ENCODE data around the gene SLC36A3. TPM values are rescaled to one million over a fixed set of nuclear protein-coding genes. Genes with fewer than 3 reads are reported as not detected.

Gene SLC36A3
- total RNA-seq, 1 experiment from 2014 or later: not detected

- TF ChIP-seq JAZF1 (CRISPR knock-in tag; IDR thresholded peaks at IDR 0.05) (no peak), ATF1 (CRISPR knock-in tag; IDR thresholded peaks at IDR 0.05) (no peak), SP1 (CRISPR knock-in tag; conservative IDR thresholded peaks at IDR 0.05) (no peak)
Measured at GRCh38 chr5:151264113-151264512, 39.5 kb downstream of the SLC36A3 start (continued).

DNA sequence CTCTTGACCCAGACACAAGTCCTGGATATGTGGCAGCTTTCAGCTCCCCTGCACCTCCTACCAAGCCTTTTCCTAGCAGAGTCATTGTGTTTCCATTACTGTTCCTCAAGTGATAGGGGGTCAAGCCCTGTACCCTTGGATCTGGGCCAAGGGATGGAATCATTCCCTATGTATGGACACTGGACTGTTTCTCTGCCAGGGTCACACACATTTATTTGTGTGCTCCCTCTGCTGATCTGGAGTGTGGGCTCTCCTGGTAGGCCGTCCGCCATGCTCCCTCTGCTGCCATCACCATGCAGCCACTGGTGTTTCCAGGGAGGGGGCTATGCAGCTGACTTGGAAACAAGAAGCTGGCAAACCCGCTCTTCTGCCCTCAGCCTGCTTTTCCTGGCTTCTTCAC is 41.0 kb downstream of the SLC36A3 start:
- H3K4me3 Mint-ChIP-seq: no peak overlapping the region
- no peaks in the 10 kb centered on the region for H3K27me3 Mint-ChIP-seq (ENCODE audit: low read depth)
- H3K4me1 Mint-ChIP-seq: peaks cover 12% of the 10 kb centered on the region
- no peak overlapping the region for H3K27ac Mint-ChIP-seq
- peaks cover 14% of the 10 kb centered on the region for H3K36me3 Mint-ChIP-seq
- H3K9me3 Mint-ChIP-seq: no peaks in the 10 kb centered on the region
- POLR2A ChIA-PET: no interaction called here
- DNase-seq (ENCODE audit: low spot score) (no peak), ATAC-seq (no peak)
- CTCF ChIA-PET: interaction anchor here (1.9 kb wide), 1 partner anchor 10 kb away, joined by 6 read pairs; the partner anchor contains the start of gene GM2A
- TF ChIP-seq NR2C2 (CRISPR knock-in tag; IDR thresholded peaks at IDR 0.05) (no peak), ATF3 (CRISPR knock-in tag; conservative IDR thresholded peaks at IDR 0.05) (no peak), GRHL2 (CRISPR knock-in tag; IDR thresholded peaks at IDR 0.05; ENCODE audit: insufficient replicate concordance, severe bottlenecking) (no peak), JAZF1 (CRISPR knock-in tag; IDR thresholded peaks at IDR 0.05) (no peak), HMGXB4 (CRISPR knock-in tag; IDR thresholded peaks at IDR 0.05) (no peak), PRDM15 (CRISPR knock-in tag; IDR thresholded peaks at IDR 0.05) (no peak), MLX (CRISPR knock-in tag; IDR thresholded peaks at IDR 0.05) (no peak), ZNF232 (CRISPR knock-in tag; IDR thresholded peaks at IDR 0.05) (no peak), ZNF121 (CRISPR knock-in tag; IDR thresholded peaks at IDR 0.05) (no peak)
- TF ChIP-seq, protein P1, sequence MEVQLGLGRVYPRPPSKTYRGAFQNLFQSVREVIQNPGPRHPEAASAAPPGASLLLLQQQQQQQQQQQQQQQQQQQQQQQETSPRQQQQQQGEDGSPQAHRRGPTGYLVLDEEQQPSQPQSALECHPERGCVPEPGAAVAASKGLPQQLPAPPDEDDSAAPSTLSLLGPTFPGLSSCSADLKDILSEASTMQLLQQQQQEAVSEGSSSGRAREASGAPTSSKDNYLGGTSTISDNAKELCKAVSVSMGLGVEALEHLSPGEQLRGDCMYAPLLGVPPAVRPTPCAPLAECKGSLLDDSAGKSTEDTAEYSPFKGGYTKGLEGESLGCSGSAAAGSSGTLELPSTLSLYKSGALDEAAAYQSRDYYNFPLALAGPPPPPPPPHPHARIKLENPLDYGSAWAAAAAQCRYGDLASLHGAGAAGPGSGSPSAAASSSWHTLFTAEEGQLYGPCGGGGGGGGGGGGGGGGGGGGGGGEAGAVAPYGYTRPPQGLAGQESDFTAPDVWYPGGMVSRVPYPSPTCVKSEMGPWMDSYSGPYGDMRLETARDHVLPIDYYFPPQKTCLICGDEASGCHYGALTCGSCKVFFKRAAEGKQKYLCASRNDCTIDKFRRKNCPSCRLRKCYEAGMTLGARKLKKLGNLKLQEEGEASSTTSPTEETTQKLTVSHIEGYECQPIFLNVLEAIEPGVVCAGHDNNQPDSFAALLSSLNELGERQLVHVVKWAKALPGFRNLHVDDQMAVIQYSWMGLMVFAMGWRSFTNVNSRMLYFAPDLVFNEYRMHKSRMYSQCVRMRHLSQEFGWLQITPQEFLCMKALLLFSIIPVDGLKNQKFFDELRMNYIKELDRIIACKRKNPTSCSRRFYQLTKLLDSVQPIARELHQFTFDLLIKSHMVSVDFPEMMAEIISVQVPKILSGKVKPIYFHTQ (CRISPR knock-in tag; IDR thresholded peaks at IDR 0.05): no peak
- TF ChIP-seq, protein P2, sequence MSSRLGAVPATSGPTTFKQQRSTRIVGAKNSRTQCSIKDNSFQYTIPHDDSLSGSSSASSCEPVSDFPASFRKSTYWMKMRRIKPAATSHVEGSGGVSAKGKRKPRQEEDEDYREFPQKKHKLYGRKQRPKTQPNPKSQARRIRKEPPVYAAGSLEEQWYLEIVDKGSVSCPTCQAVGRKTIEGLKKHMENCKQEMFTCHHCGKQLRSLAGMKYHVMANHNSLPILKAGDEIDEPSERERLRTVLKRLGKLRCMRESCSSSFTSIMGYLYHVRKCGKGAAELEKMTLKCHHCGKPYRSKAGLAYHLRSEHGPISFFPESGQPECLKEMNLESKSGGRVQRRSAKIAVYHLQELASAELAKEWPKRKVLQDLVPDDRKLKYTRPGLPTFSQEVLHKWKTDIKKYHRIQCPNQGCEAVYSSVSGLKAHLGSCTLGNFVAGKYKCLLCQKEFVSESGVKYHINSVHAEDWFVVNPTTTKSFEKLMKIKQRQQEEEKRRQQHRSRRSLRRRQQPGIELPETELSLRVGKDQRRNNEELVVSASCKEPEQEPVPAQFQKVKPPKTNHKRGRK (CRISPR knock-in tag; IDR thresholded peaks at IDR 0.05; ENCODE audit: borderline replicate concordance): no peak
- TF ChIP-seq, protein P3, sequence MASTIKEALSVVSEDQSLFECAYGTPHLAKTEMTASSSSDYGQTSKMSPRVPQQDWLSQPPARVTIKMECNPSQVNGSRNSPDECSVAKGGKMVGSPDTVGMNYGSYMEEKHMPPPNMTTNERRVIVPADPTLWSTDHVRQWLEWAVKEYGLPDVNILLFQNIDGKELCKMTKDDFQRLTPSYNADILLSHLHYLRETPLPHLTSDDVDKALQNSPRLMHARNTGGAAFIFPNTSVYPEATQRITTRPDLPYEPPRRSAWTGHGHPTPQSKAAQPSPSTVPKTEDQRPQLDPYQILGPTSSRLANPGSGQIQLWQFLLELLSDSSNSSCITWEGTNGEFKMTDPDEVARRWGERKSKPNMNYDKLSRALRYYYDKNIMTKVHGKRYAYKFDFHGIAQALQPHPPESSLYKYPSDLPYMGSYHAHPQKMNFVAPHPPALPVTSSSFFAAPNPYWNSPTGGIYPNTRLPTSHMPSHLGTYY (CRISPR knock-in tag; IDR thresholded peaks at IDR 0.05): no peak
- TF ChIP-seq, protein P4, sequence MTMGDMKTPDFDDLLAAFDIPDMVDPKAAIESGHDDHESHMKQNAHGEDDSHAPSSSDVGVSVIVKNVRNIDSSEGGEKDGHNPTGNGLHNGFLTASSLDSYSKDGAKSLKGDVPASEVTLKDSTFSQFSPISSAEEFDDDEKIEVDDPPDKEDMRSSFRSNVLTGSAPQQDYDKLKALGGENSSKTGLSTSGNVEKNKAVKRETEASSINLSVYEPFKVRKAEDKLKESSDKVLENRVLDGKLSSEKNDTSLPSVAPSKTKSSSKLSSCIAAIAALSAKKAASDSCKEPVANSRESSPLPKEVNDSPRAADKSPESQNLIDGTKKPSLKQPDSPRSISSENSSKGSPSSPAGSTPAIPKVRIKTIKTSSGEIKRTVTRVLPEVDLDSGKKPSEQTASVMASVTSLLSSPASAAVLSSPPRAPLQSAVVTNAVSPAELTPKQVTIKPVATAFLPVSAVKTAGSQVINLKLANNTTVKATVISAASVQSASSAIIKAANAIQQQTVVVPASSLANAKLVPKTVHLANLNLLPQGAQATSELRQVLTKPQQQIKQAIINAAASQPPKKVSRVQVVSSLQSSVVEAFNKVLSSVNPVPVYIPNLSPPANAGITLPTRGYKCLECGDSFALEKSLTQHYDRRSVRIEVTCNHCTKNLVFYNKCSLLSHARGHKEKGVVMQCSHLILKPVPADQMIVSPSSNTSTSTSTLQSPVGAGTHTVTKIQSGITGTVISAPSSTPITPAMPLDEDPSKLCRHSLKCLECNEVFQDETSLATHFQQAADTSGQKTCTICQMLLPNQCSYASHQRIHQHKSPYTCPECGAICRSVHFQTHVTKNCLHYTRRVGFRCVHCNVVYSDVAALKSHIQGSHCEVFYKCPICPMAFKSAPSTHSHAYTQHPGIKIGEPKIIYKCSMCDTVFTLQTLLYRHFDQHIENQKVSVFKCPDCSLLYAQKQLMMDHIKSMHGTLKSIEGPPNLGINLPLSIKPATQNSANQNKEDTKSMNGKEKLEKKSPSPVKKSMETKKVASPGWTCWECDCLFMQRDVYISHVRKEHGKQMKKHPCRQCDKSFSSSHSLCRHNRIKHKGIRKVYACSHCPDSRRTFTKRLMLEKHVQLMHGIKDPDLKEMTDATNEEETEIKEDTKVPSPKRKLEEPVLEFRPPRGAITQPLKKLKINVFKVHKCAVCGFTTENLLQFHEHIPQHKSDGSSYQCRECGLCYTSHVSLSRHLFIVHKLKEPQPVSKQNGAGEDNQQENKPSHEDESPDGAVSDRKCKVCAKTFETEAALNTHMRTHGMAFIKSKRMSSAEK (CRISPR knock-in tag; IDR thresholded peaks at IDR 0.05; ENCODE audit: borderline replicate concordance): no peak
- TF ChIP-seq, protein P5, sequence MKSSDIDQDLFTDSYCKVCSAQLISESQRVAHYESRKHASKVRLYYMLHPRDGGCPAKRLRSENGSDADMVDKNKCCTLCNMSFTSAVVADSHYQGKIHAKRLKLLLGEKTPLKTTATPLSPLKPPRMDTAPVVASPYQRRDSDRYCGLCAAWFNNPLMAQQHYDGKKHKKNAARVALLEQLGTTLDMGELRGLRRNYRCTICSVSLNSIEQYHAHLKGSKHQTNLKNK (CRISPR knock-in tag; IDR thresholded peaks at IDR 0.05): no peak

Data from WTC11 (cell line).